Uterus (tissue), 2 donors: Measurements from ENCODE around the gene HRH2.

Experiments
- CTCF ChIP-seq, 4 experiments: fragments of 200-600 bp in 2 of 4; fragments of 450-650 bp in 2 of 4; sonication (generic) in 2 of 4; IDR thresholded peaks; one replicate each; pipeline ENCODE4 v1.5.1; 2016 to 2019; ENCODE audit warnings: antibody characterized with exemption in 4 of 4, mild to moderate bottlenecking in 2 of 4, moderate library complexity in 1 of 4
- POLR2A ChIP-seq, 2 donors: fragments of 450-650 bp; IDR thresholded peaks; one replicate each; pipeline ENCODE4 v1.6.1; 2016; ENCODE audit warnings: antibody characterized with exemption in 2 of 2, mild to moderate bottlenecking in 1 of 2, moderate library complexity in 1 of 2

- TF ChIP-seq POLR2A (IDR thresholded peaks at IDR 0.05): no peak
- no peak for TF ChIP-seq CTCF (IDR thresholded peaks at IDR 0.05)
These were observed 90.8 kb downstream of the HRH2 start for GRCh38 chr5:175748650-175749049.
